SK-N-SH (cell line): Measurements from ENCODE around the gene TEAD1. TPM values are rescaled to one million over a fixed set of nuclear protein-coding genes. Genes with fewer than 3 reads are reported as not detected.

Experiments used
- CTCF ChIA-PET: fragments of 300-600, 350-600 bp; formaldehyde crosslinking; extraction: SDS; loops from one replicate; lab custom pipeline; 2021; lab: Yijun Ruan, JAX
- POLR2A ChIA-PET: fragments of 350-600 bp; sonication (Branson Sonifier 250); formaldehyde crosslinking; extraction: SDS; loops from one replicate; lab custom pipeline; 2020; ENCODE audit warnings: antibody characterized with exemption, inconsistent platforms; lab: Yijun Ruan, JAX
- DNase-seq: peaks from one replicate; pipeline ENCODE4 v3.0.0; 2012
- H2AFZ ChIP-seq: fragments of 200-600 bp; sonication (generic); 2 replicates; pipeline ENCODE4 v1.8.1; 2016; ENCODE audit warnings: antibody characterized with exemption, mild to moderate bottlenecking, low read depth
- H3F3A ChIP-seq: fragments of 200-600 bp; sonication (generic); replicated peaks from 2 replicates; pipeline ENCODE3; 2016; ENCODE audit warnings: antibody characterized with exemption, mild to moderate bottlenecking; ENCODE audit not compliant: insufficient read depth
- H3K27ac ChIP-seq, 2 experiments: fragments of 200-500 bp in 1 of 2; fragments of 200-600 bp in 1 of 2; sonication (Bioruptor generic) in 1 of 2; sonication (generic), shearing (Covaris generic) in 1 of 2; 2 replicates each; pipeline versions ENCODE4 v1.5.1 to v1.6.1; 2014 to 2016; ENCODE audit warnings: low read depth in 2 of 2, inconsistent platforms in 1 of 2, low read length in 1 of 2, mild to moderate bottlenecking in 1 of 2, mixed read lengths in 1 of 2
- H3K27me3 ChIP-seq: fragments of 200-600 bp; sonication (generic), shearing (Covaris generic); 2 replicates; pipeline ENCODE4 v1.6.1; 2016; ENCODE audit warnings: mixed run types; ENCODE audit not compliant: insufficient read depth
- H3K36me3 ChIP-seq, 2 experiments: fragments of 200-500 bp in 1 of 2; fragments of 200-600 bp in 1 of 2; sonication (Bioruptor generic) in 1 of 2; sonication (generic) in 1 of 2; replicated peaks in 1 of 2; 2 replicates each; pipeline versions ENCODE3 to v1.5.1; 2014 to 2016; ENCODE audit warnings: low read length in 1 of 2, mild to moderate bottlenecking in 1 of 2; ENCODE audit not compliant: insufficient read depth in 2 of 2, control insufficient read depth in 1 of 2
- H3K4me1 ChIP-seq, 2 experiments: fragments of 200-500 bp in 1 of 2; fragments of 200-600 bp in 1 of 2; sonication (Bioruptor generic) in 1 of 2; sonication (generic), shearing (Covaris generic) in 1 of 2; 2 replicates each; pipeline versions ENCODE4 v1.5.1 to v1.6.1; 2014 to 2016; ENCODE audit warnings: low read depth in 1 of 2, low read length in 1 of 2, mixed run types in 1 of 2; ENCODE audit not compliant: insufficient read depth in 2 of 2, control insufficient read depth in 1 of 2
- H3K4me2 ChIP-seq: fragments of 200-600 bp; sonication (generic), shearing (Covaris generic); 2 replicates; pipeline ENCODE4 v1.6.1; 2017; ENCODE audit warnings: mixed run types
- H3K4me3 ChIP-seq, 2 experiments: fragments of 200-500 bp in 1 of 2; fragments of 200-600 bp in 1 of 2; sonication (Bioruptor generic) in 1 of 2; sonication (generic), shearing (Covaris generic) in 1 of 2; 2 replicates each; pipeline versions ENCODE4 v1.5.1 to v1.8.1; 2014 to 2016; ENCODE audit warnings: low read depth in 2 of 2, inconsistent platforms in 1 of 2, low read length in 1 of 2, mild to moderate bottlenecking in 1 of 2, mixed read lengths in 1 of 2, moderate library complexity in 1 of 2
- H3K79me2 ChIP-seq: fragments of 200-600 bp; sonication (generic); 2 replicates; pipeline ENCODE4 v1.8.1; 2017; ENCODE audit warnings: mild to moderate bottlenecking; ENCODE audit not compliant: insufficient read depth
- H3K9ac ChIP-seq: fragments of 200-600 bp; sonication (generic); 2 replicates; pipeline ENCODE4 v1.6.1; 2017; ENCODE audit warnings: mixed run types
- H3K9me2 ChIP-seq: fragments of 200-600 bp; sonication (generic); 2 replicates; pipeline ENCODE4 v1.6.1; 2017; ENCODE audit warnings: mixed run types
- H3K9me3 ChIP-seq: fragments of 200-600 bp; sonication (generic); 2 replicates; pipeline ENCODE4 v1.6.1; 2017; ENCODE audit warnings: mixed run types, mild to moderate bottlenecking, moderate library complexity
- H4K20me1 ChIP-seq: fragments of 200-600 bp; sonication (generic); 2 replicates; pipeline ENCODE4 v1.6.1; 2017; ENCODE audit warnings: mild to moderate bottlenecking, mixed run types; ENCODE audit not compliant: insufficient read depth
- CHD2 ChIP-seq: fragments of 150-350 bp; IDR thresholded peaks from 2 replicates; pipeline ENCODE4 v1.6.1; 2018; ENCODE audit warnings: low read length; ENCODE audit not compliant: partially characterized antibody
- FOSL2 ChIP-seq: IDR thresholded peaks from 2 replicates; pipeline ENCODE4 v1.4.0; 2012; ENCODE audit warnings: low read depth, mild to moderate bottlenecking, moderate library complexity, borderline replicate concordance
- FOXM1 ChIP-seq: IDR thresholded peaks from 2 replicates; pipeline ENCODE4 v1.4.0; 2012; ENCODE audit warnings: low read depth, mild to moderate bottlenecking
- GATA2 ChIP-seq: sonication (generic); formaldehyde crosslinking; IDR thresholded peaks from 2 replicates; pipeline ENCODE4 v1.5.0; 2020; ENCODE audit warnings: mild to moderate bottlenecking, missing genetic modification reagents
- IRF3 ChIP-seq: fragments of 150-350 bp; IDR thresholded peaks from 2 replicates; pipeline ENCODE4 v1.6.1; 2016; ENCODE audit warnings: mild to moderate bottlenecking, low read depth, low read length
- MXI1 ChIP-seq: IDR thresholded peaks from 2 replicates; pipeline ENCODE4 v1.6.1; 2012; ENCODE audit warnings: mild to moderate bottlenecking, low read depth, low read length, improper control_type of control experiment
- NFIC ChIP-seq: IDR thresholded peaks from 2 replicates; pipeline ENCODE4 v1.4.0; 2012; ENCODE audit warnings: borderline replicate concordance
- NRF1 ChIP-seq: IDR thresholded peaks from 2 replicates; pipeline ENCODE4 v1.6.1; 2012; ENCODE audit warnings: low read depth, mild to moderate bottlenecking, low read length
- PBX3 ChIP-seq: IDR thresholded peaks from 2 replicates; pipeline ENCODE4; 2012
- POLR2AphosphoS5 ChIP-seq: IDR thresholded peaks from 2 replicates; pipeline ENCODE4 v1.6.1; 2012; ENCODE audit warnings: low read depth, low read length
- RAD21 ChIP-seq: IDR thresholded peaks from 2 replicates; pipeline ENCODE4 v1.6.1; 2012; ENCODE audit warnings: mild to moderate bottlenecking, low read length
- REST ChIP-seq: IDR thresholded peaks from 2 replicates; pipeline ENCODE4 v1.6.1; 2012; ENCODE audit warnings: mild to moderate bottlenecking, low read depth, low read length, moderate library complexity
- RXRA ChIP-seq: IDR thresholded peaks from 2 replicates; pipeline ENCODE4 v1.4.0; 2012; ENCODE audit warnings: low read depth, mild to moderate bottlenecking, borderline replicate concordance
- SIN3A ChIP-seq: IDR thresholded peaks from 2 replicates; pipeline ENCODE4 v1.6.1; 2012; ENCODE audit warnings: low read depth, mild to moderate bottlenecking, low read length, moderate library complexity, borderline replicate concordance
- SMC3 ChIP-seq: IDR thresholded peaks from 2 replicates; pipeline ENCODE4 v1.6.1; 2012; ENCODE audit warnings: low read depth, low read length, improper control_type of control experiment
- TEAD4 ChIP-seq: IDR thresholded peaks from 2 replicates; pipeline ENCODE4 v1.4.0; 2012; ENCODE audit warnings: mild to moderate bottlenecking, borderline replicate concordance; ENCODE audit not compliant: insufficient read depth
- USF1 ChIP-seq: IDR thresholded peaks from 2 replicates; pipeline ENCODE4 v1.4.0; 2012; ENCODE audit warnings: low read depth, borderline replicate concordance
- USF2 ChIP-seq: fragments of 150-350 bp; IDR thresholded peaks from 2 replicates; pipeline ENCODE4 v1.6.1; 2017; ENCODE audit warnings: antibody characterized with exemption, low read length, low read depth, borderline replicate concordance
- WGBS: methylation state at CpG from one replicate; pipeline ENCODE4 v1.1.6; 2017; ENCODE audit warnings: low lambda C conversion rate; 5-methylcytosine and 5-hydroxymethylcytosine counted together
- polyA plus RNA-seq, 3 experiments: library from polyadenylated mRNA; depleted of rRNA; stranded (reverse); fragments of >200 nt; gene quantifications; 2 replicates each; pipeline ENCODE4 v1.2.3, GENCODE V29; 2012

TEAD1 gene
- polyA plus RNA-seq, 1 of the 3 experiments (the other 2 are of a cell fraction) = 31.2 TPM

GRCh38 chr11:12698048-12698447, 23.8 kb downstream of the TEAD1 start:
- Histone ChIP-seq H2AFZ (no peak overlapping the region), H3K9me3 (no peaks in the 10 kb centered on the region), H4K20me1 (peaks cover 39% of the 10 kb centered on the region), H3K36me3 (peaks cover 0 to 8% of the 10 kb centered on the region in 2 experiments), H3K27ac (peak overlapping the region in 1 of 2 experiments; percentile 100; a peak in 1 of 4 replicates), H3F3A (peaks cover 32% of the 10 kb centered on the region), H3K4me1 (peaks cover 53 to 71% of the 10 kb centered on the region in 2 experiments), H3K79me2 (peaks cover 89% of the 10 kb centered on the region), H3K9ac (no peak overlapping the region), H3K27me3 (no peaks in the 10 kb centered on the region), H3K9me2 (no peaks in the 10 kb centered on the region), H3K4me2 (no peak overlapping the region), H3K4me3 (no peak overlapping the region)
- 95% methylated on average over 5 of the region's 5 CpGs for WGBS
- DNase-seq = no peak
- ChIA-PET CTCF (no interaction called here), POLR2A (no interaction called here)
- TF ChIP-seq RXRA (no peak), USF2 (no peak), FOXM1 (no peak)

GRCh38 chr11:12701811-12702592, 27.8 kb downstream of the TEAD1 start:
- H3K27ac ChIP-seq = peak overlapping the region; percentile 43 to 75; a peak in 3 of 4 replicates
- no peak overlapping the region for H3K4me3 ChIP-seq
- peaks cover 19 to 20% of the 10 kb centered on the region in 2 experiments for H3K36me3 ChIP-seq
- H3K79me2 ChIP-seq = peaks cover 100% of the 10 kb centered on the region
- H3K27me3 ChIP-seq = no peaks in the 10 kb centered on the region
- ChIA-PET CTCF (interaction anchor here (0.6 to 1.8 kb wide), 4 partner anchors 24 to 371 kb away, joined by 3 to 6 read pairs (median 3); no protein-coding TSS in a partner anchor), POLR2A (interaction anchor here (0.5 kb wide), 1 partner anchor 305 kb away, joined by 3 read pairs; no protein-coding TSS in a partner anchor)
- H3K4me1 ChIP-seq = peaks cover 31 to 49% of the 10 kb centered on the region in 2 experiments
- H3K9ac ChIP-seq = no peak overlapping the region
- peak; percentile 61 for DNase-seq
- no peaks in the 10 kb centered on the region for H3K9me2 ChIP-seq
- 93% methylated on average over 11 of the region's 11 CpGs for WGBS
- H2AFZ ChIP-seq = no peak overlapping the region
- H3K4me2 ChIP-seq = no peak overlapping the region
- peaks cover 24% of the 10 kb centered on the region for H3F3A ChIP-seq
- H3K9me3 ChIP-seq = no peaks in the 10 kb centered on the region
- H4K20me1 ChIP-seq = peaks cover 78% of the 10 kb centered on the region
- TF ChIP-seq USF1 = no peak
- TF ChIP-seq GATA2 = 0 out of 2 replicates have a peak, but pooled peaks have one; percentile 6
- TF ChIP-seq REST = no peak
- peak; percentile 27 for TF ChIP-seq CHD2
- no peak for TF ChIP-seq TEAD4
- no peak for TF ChIP-seq RXRA
- TF ChIP-seq FOSL2 = no peak
- TF ChIP-seq PBX3 = no peak
- TF ChIP-seq NFIC = no peak
- TF ChIP-seq MXI1 = no peak
- TF ChIP-seq NRF1 = no peak
- TF ChIP-seq SIN3A = no peak
- TF ChIP-seq SMC3 = no peak
- no peak; the same call in 1 of the 2 replicates for TF ChIP-seq POLR2AphosphoS5
- no peak for TF ChIP-seq IRF3
- peak; percentile 30 for TF ChIP-seq RAD21
